HG02759 (cell line): ENCODE measurements around the gene ARL13A.
"Not testable (repeated sequence)": the region's sequence is repeated elsewhere in the genome, so short reads cannot be mapped to it uniquely, and the experiment has no call there.

Source experiments
- ATAC-seq: cut with Tn5 transposase; IDR thresholded peaks from one replicate; pipeline ENCODE4 v1.9.1; 2021; ENCODE audit warnings: mild to moderate bottlenecking, moderate library complexity; ENCODE audit not compliant: unreplicated experiment

The ARL13A gene

GRCh38 chrX:100969408-100969807 is at the start of gene ARL13A:
TSS of gene ARL13A (plus strand) at chrX:100969708. CDS start at chrX:100973690, 3,982 bp downstream.
- no peak for ATAC-seq

DNA sequence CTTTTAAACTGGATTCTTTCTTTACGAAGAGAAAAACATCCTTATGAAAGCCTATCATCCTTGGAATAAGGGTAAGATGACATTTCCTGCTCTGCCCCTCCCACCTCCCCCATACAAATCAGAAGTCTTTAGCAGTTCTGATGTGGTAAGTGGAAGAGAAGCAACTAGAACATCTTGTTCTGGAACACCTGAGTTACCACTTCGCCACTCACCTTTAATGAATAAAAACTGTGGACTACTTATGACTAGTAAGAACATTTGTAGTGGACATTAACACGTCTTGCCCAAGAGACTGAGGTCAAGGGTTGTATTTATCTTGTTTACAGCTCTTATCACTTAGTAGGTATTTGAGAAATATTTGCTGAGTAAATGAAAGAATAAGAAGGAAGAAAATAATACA is 45.1 kb upstream of the ARL13A start:
- ATAC-seq = no peak

- ATAC-seq = no peak
Observed at GRCh38 chrX:100926453-100926852, 43.1 kb upstream of the ARL13A start.

DNA sequence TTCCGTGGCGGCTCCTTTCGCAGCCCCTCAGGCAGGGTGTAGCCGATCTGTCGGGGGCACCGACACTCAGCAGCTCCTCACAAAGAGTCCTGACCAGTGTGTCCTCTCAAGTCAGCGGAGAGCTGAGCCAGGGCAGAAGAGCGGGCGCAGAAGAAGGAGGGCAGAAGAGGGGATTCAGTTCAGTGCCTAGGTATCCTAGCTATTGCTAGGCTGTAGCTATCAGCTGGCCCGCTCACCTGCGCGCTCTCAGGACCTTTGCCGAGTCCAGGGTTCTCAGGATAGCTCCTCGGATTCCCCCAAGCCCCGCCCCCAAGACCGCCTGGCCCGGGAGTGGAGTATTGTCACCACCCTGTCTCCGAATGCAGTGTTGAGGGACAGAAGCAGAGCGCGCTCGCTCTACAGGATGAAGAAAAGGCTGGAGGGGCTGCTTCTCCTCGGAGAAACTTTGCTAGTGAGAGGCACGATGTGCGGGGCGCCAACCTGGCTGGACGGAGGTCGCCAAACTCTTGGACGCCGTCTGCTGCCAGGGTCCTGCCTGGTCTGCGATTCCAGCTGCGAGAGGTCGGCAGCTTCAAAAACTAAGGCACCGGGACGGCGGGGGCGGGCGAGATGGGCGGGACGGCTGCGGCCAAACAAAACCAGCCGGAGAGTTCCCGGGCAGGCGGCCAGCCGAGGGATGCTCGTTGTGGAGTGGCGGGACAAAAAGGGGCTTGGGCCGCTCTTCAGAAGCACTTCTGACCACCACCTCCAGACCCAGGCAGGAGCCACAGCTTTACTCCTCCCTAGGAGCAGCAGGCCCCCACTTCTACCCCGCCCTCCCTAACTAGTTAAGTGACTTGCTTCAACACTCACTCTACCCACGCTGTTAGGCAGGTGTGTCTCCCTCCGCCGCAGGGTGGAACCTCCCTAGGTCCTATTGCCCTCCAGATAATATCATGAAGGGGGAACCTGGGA is 40.6 kb upstream of the ARL13A start, which contains the start of gene XKRX:
TSS of gene XKRX (minus strand) at position 258 of the 954 bp plus-strand sequence. CDS start 613 bp downstream, outside the sequence.
- ATAC-seq = peak; percentile 77

GRCh38 chrX:100931218-100931924 is 38.1 kb upstream of the ARL13A start:
- peak; percentile 69 for ATAC-seq

GRCh38 chrX:100931925-100932285 is 37.6 kb upstream of the ARL13A start:
- no peak for ATAC-seq

GRCh38 chrX:100935767-100936166 is 33.7 kb upstream of the ARL13A start:
- ATAC-seq = no peak

DNA sequence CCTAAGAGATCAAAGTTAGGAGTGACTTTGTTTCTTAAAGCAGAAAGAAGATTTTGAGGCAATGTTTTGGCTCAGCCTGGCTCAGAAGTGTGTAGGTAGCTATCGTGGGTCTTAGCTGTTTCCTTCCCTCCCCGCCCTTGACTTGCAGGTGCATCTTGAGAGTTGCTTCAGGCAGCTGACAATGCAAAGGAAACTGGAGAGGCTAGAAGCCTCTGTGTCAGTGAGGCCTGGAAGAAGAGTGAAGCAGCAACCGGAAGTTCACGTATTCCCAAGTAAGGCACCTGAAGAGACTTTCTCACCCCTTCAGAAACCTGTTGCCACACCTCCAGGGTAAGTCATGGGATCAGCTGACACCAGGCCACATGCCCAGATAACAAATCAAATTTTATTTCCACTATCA is 30.2 kb upstream of the ARL13A start:
- no peak for ATAC-seq

- no peak for ATAC-seq
Observed at GRCh38 chrX:100944601-100945000, 24.9 kb upstream of the ARL13A start.

DNA sequence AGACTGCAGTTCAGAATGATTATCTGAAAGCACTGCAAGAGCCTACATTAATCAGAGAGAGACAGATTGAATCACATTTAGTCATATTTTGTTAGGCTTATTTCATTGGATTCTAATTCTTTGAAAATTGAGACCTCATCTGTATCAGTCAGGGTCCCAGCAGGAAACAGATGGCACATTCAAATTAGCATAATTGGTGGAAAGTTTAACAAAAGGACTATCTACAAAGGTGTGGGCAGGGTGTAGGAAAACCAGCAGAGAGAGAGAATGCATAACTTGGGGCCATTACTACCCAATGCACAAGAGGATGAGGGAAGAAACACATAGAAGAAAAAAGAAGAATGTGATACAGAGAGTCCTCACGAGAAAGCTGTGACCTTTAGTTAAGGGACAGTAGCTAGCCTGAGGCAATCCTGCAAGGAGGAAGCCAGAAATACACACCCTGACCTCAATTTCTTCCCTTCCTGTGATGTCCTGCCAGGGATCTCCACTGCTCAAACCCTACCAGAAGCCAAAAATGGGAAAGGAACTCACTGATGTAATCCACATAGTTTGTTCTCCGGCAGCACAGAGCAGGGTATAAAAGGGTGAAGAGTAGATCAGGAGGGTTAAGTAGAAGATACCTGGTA is 23.1 kb upstream of the ARL13A start:
- no peak for ATAC-seq

- ATAC-seq = no peak
Observed at GRCh38 chrX:100948557-100948956, 21.0 kb upstream of the ARL13A start.

DNA sequence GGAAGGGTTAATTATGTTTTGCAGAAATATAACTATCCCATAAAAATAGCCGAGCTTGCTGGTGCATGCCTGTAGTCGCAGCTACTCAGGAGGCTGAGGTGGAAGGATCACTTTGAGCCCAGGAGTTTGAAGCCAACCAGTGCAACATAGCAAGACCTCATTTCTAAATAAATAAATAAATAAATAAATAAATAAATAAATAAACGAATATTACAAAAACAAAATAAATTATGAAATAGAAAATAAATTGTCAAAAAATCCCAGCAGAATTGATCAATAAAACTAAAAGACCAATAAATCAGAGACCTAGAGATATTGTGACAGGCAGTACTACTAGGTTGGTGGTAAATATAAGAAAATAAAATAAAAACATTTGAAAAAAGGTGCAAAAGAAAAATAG is 6.7 kb upstream of the ARL13A start:
- ATAC-seq = no peak

- ATAC-seq = no peak
Observed at GRCh38 chrX:100964362-100964761, 5.1 kb upstream of the ARL13A start.

DNA sequence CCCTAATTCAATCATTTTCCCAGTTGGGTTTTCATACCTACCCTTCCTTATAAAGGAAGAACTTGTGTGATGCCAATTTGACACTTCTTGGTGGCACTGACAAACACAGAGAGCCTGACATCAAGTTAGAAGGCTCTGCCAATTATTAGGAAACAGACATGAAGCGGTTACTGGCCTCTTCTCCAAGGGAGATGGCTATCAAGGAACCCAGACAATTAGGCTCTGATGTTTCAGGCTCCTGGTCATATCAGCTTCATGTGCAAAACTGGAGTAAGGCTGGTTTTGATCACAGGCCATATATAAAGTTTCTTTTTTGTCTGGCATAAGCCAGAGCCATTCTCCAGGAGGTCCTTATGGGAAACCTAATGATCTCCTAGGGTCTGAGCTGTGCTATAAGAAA is 428 bp downstream of the ARL13A start:
- ATAC-seq = no peak

GRCh38 chrX:100973411-100973810 is 3.9 kb downstream of the ARL13A start:
- no peak for ATAC-seq

DNA sequence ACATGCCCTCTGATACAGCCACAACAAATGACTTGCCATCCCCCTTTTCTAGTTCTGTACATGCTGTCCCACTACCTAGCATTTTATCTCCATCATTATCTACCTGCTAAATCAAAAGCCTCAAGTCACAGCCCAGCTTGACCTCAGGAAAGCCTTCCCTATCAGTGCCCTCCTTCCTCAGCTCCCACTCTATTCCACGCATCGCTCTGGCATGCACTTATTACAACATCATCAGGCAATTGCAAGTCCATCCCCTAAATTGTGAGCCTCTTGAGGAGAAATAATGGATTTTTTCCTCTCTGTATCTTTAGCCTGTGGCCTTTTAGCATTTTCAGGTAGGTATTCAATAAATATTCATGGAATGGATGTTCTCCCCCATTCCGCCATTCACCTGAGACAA is 5.7 kb downstream of the ARL13A start:
- no peak for ATAC-seq

- no peak for ATAC-seq
Observed at GRCh38 chrX:100976211-100976610, 6.7 kb downstream of the ARL13A start.

DNA sequence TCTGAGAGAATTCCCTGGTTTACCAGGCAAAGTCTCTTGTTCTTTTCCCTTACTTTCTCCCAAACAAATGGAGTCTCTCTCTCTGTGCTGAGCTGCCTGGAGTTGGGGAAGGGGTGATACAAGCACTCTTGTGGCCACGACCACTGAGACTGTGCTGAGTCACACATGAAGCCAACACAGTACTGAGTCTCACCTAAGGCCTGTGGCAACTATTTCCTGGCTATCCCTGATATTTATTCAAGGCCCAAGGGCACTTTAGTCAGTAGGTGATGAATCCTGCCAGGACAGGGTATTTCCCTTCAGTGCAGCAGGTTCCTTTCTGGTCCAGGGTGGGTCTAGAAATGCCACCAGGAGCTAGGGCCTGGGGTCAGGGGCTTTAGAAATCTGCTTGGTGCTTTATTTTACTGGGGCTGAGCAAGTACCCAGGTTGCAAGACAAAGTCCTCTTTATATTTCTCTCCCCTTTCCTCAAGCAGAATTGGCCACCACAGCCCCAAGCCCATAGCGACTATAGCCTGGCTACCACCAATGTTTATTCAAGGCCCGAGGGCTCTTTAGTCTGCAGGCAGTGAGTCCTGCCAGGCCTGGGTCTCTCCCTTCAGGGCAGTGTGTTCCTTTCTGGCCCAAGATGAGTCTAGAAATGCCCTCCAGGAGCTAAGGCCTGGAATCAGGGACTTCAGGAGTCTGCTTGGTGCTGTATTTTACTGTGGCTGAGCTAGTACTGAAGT is 10.5 kb downstream of the ARL13A start:
- no peak for ATAC-seq

DNA sequence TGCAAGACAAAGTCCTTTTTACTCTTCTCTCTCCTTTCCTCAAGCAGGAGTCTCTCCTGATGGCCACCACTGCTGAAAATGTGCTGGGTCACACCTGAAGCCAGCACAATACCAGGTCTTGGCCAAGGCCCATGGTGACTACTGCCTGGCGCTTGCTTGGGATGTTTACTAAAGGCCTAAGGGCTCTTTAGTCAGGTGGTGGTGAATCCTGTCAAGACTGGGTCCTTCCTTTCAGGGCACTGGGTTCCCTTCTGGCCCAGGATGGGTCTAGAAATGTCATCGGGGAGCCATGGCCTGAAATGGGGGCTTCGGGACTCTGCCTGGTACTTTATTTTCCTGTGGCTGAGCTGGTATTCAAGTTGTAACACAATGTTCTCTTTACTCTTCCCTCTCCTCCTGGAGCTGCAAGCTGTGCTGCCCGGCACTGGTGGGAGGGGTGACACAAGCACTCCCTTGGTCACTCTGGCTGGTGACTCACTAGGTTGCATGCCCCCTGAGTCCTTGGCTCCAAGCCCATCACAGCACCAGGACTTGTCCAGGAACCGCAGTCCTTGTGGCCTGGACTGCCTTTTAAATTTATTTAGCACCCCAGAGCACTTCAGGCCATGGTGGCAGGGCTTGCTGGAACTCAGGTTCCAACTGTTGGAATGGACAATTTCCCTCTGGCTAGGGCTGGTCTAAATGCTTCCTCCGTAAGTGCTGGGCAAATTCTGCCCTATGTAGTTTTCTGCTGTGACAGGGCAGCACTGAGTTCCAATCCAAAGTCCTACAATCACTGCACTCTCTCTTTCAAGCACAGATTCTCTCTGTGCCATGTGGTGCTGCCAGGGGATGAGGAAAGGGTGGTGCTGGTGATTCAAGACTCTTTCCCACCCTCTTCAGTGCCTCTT is 11.3 kb downstream of the ARL13A start:
- no peak for ATAC-seq

DNA sequence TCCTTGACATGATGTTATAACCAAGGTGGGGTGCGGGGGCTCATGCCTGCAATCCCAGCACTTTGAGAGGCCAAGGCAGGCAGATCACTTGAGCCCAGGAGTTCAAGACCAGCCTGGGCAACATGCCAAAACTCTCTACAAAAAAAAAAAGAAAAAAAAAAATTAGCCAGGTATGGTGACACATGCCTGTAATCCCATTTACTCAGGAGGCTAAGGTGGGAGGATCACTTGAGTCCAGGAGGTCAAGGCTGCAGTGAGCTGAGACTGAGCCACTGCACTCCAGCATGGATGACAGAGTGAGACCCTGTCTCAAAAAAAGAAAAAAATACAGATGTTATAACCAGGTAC is 12.0 kb downstream of the ARL13A start:
- ATAC-seq = not testable (repeated sequence)
